Measurements from ENCODE around the gene MACROD2. TPM values are rescaled to one million over a fixed set of nuclear protein-coding genes. Genes with fewer than 3 reads are reported as not detected.

The MACROD2 gene
- total RNA-seq, 2 donors from 2014 or later: 0.94 to 10.4 TPM

DNA sequence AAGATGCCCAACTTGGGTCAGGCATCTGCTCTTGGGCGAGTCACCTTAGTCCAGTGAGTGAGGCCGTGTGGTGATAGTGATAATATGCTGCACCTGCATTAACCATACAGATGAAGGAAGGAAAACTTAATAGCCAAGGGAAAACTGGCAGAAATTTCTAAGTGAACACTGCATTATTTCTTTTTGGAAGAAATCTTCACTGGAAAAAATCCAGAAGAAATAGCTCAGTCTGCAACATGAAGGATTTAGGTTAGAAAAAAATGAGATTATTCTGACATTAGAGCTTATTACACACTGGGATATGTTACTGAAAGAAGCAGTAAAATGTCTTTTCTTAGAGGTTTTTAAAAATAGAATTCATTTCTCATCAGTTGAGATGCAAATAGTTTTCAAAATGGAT lies 1630.7 kb downstream of the MACROD2 start:
- Histone ChIP-seq H3K4me3 (no peak overlapping the region), H3K9me3 (no peaks in the 10 kb centered on the region), H3K27me3 (no peaks in the 10 kb centered on the region), H3K36me3 (no peaks in the 10 kb centered on the region), H3K4me1 (no peaks in the 10 kb centered on the region), H3K27ac (no peak overlapping the region)
- TF ChIP-seq, protein P1, sequence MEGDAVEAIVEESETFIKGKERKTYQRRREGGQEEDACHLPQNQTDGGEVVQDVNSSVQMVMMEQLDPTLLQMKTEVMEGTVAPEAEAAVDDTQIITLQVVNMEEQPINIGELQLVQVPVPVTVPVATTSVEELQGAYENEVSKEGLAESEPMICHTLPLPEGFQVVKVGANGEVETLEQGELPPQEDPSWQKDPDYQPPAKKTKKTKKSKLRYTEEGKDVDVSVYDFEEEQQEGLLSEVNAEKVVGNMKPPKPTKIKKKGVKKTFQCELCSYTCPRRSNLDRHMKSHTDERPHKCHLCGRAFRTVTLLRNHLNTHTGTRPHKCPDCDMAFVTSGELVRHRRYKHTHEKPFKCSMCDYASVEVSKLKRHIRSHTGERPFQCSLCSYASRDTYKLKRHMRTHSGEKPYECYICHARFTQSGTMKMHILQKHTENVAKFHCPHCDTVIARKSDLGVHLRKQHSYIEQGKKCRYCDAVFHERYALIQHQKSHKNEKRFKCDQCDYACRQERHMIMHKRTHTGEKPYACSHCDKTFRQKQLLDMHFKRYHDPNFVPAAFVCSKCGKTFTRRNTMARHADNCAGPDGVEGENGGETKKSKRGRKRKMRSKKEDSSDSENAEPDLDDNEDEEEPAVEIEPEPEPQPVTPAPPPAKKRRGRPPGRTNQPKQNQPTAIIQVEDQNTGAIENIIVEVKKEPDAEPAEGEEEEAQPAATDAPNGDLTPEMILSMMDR (IDR thresholded peaks at IDR 0.05): no peak
- DNase-seq (ENCODE audit: low spot score): no peak

DNA sequence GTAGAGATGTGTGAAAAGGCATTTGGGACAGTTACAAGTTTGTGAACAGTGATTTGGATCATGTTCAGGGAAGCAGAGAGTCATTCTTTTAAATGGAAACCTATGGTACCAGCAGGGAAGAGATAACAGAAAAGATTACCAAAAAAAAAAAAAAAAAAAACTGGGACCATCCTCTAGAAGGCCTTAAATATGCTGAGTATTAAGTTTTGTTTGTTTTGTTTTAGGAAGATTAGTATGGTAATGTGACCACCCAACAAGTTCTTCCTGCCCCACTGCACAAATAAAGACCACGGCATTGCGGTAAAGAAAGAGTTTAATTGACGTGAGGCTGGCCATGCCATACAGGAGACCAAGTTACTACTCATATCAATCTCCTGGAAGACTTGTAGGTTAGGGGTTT lies 1631.8 kb downstream of the MACROD2 start:
- Histone ChIP-seq H3K9me3 (no peaks in the 10 kb centered on the region), H3K4me1 (no peaks in the 10 kb centered on the region), H3K27ac (no peak overlapping the region), H3K27me3 (no peaks in the 10 kb centered on the region), H3K36me3 (no peaks in the 10 kb centered on the region), H3K4me3 (no peak overlapping the region)
- no peak for DNase-seq (ENCODE audit: low spot score)
- TF ChIP-seq, protein P1 (IDR thresholded peaks at IDR 0.05): no peak

GRCh38 chr20:15627501-15627903 lies 1632.2 kb downstream of the MACROD2 start:
- Histone ChIP-seq H3K27ac (no peak overlapping the region), H3K9me3 (no peaks in the 10 kb centered on the region), H3K27me3 (no peaks in the 10 kb centered on the region), H3K4me1 (no peaks in the 10 kb centered on the region), H3K4me3 (no peak overlapping the region), H3K36me3 (no peaks in the 10 kb centered on the region)
- TF ChIP-seq, protein P1 (IDR thresholded peaks at IDR 0.05): no peak
- DNase-seq (ENCODE audit: low spot score): no peak

DNA sequence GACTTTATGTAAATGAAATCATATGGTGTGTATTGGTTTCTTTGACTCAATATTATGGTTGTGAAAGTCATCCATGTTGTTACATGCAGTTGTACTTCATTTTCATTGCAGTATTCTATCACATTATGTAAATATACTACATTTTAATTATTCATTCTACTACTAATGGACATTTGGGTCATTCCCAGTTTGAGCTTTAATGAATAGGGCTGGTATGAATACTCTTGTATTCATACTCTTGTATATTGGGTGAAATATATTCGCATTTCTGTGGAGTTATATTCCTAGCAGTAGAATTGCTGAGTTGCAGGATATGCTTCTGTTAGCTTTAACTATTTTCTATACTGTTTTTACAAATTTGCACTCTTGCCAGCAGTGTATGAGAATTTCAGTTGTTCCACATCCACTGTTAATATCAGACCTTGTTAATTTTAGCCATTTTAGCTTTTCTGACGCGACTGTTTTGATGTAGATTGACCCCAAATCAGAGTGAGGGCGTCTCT lies 1633.6 kb downstream of the MACROD2 start:
- Histone ChIP-seq H3K9me3 (no peaks in the 10 kb centered on the region), H3K36me3 (no peaks in the 10 kb centered on the region), H3K4me1 (no peaks in the 10 kb centered on the region), H3K4me3 (no peak overlapping the region), H3K27ac (no peak overlapping the region), H3K27me3 (no peaks in the 10 kb centered on the region)
- TF ChIP-seq, protein P1 (IDR thresholded peaks at IDR 0.05): no peak
- no peak for DNase-seq (ENCODE audit: low spot score)

- Histone ChIP-seq H3K27me3 (no peaks in the 10 kb centered on the region), H3K27ac (no peak overlapping the region), H3K4me1 (no peaks in the 10 kb centered on the region), H3K9me3 (no peaks in the 10 kb centered on the region), H3K4me3 (no peak overlapping the region), H3K36me3 (no peaks in the 10 kb centered on the region)
- TF ChIP-seq, protein P1 (IDR thresholded peaks at IDR 0.05): no peak
- no peak for DNase-seq (ENCODE audit: low spot score)
Measured at GRCh38 chr20:15630360-15630759, 1635.0 kb downstream of the MACROD2 start.

GRCh38 chr20:15632680-15633079 lies 1637.4 kb downstream of the MACROD2 start:
- no peaks in the 10 kb centered on the region for H3K9me3 ChIP-seq
- no peaks in the 10 kb centered on the region for H3K27me3 ChIP-seq
- no peak for DNase-seq (ENCODE audit: low spot score)
- no peak overlapping the region for H3K4me3 ChIP-seq
- H3K36me3 ChIP-seq: no peaks in the 10 kb centered on the region
- no peak overlapping the region for H3K27ac ChIP-seq
- no peaks in the 10 kb centered on the region for H3K4me1 ChIP-seq
- TF ChIP-seq, protein P1 (IDR thresholded peaks at IDR 0.05): no peak

All from right atrium auricular region (tissue), 2 donors.